HepG2 (cell line): Measurements from ENCODE around the gene LLGL1. TPM values are rescaled to one million over a fixed set of nuclear protein-coding genes. Genes with fewer than 3 reads are reported as not detected.

Source experiments
- AKAP8 ChIP-seq: sonication (generic); formaldehyde crosslinking; IDR thresholded peaks from 2 replicates; pipeline ENCODE4 v1.5.1; 2020; ENCODE audit warnings: mild to moderate bottlenecking, missing genetic modification reagents
- CEBPG ChIP-seq: IDR thresholded peaks from 2 replicates; pipeline ENCODE4 v1.6.1; 2016
- CREB1 ChIP-seq, 2 experiments: fragments of 450-650 bp in 1 of 2; IDR thresholded peaks; 2 replicates each; pipeline ENCODE4 v1.6.1; 2016 to 2017; ENCODE audit warnings: control low read depth in 1 of 2, mild to moderate bottlenecking in 1 of 2, missing compliant biosample characterization in 1 of 2, missing genetic modification characterization in 1 of 2
- HNRNPK ChIP-seq: fragments of 200-400 bp; formaldehyde crosslinking; IDR thresholded peaks from 2 replicates; pipeline ENCODE4 v1.6.1; 2018; ENCODE audit warnings: low read length, low read depth, moderate library complexity, mild to moderate bottlenecking; ENCODE audit not compliant: poor library complexity, severe bottlenecking
- KAT2B ChIP-seq: fragments of 150-350 bp; IDR thresholded peaks from 2 replicates; pipeline ENCODE4 v1.6.1; 2014; ENCODE audit warnings: low read depth, low read length, borderline replicate concordance
- NFRKB ChIP-seq: fragments of 450-650 bp; IDR thresholded peaks from 2 replicates; pipeline ENCODE4 v1.6.1; 2017
- PHF5A ChIP-seq: IDR thresholded peaks from one replicate; pipeline ENCODE4 v1.6.1; 2018; ENCODE audit warnings: low read depth, missing genetic modification reagents; ENCODE audit not compliant: unreplicated experiment
- POLR2A ChIP-seq, 2 experiments: IDR thresholded peaks; 2 replicates each; pipeline ENCODE4 v1.6.1; 2011; ENCODE audit warnings: low read depth in 2 of 2, low read length in 2 of 2, mild to moderate bottlenecking in 1 of 2, moderate library complexity in 1 of 2; ENCODE audit not compliant: insufficient read depth in 1 of 2
- RCOR2 ChIP-seq: IDR thresholded peaks from 2 replicates; pipeline ENCODE4 v1.6.1; 2016; ENCODE audit warnings: missing biosample characterization, missing genetic modification reagents
- U2AF1 ChIP-seq: fragments of 200-400 bp; formaldehyde crosslinking; optimal IDR thresholded peaks from 2 replicates; pipeline ENCODE3; 2017; ENCODE audit warnings: mild to moderate bottlenecking, low read depth, low read length
- ZFP37 ChIP-seq: sonication (generic); formaldehyde crosslinking; IDR thresholded peaks from 2 replicates; pipeline ENCODE4 v1.4.0; 2020; ENCODE audit warnings: missing genetic modification reagents, borderline replicate concordance
- ZFP82 ChIP-seq: sonication (generic); formaldehyde crosslinking; IDR thresholded peaks from 2 replicates; pipeline ENCODE4 v1.5.1; 2020; ENCODE audit warnings: mild to moderate bottlenecking, missing genetic modification reagents, borderline replicate concordance
- ZNF350 ChIP-seq: sonication (generic); formaldehyde crosslinking; IDR thresholded peaks from 2 replicates; pipeline ENCODE4 v1.4.0; 2020; ENCODE audit warnings: mild to moderate bottlenecking, low read depth, missing genetic modification reagents, borderline replicate concordance
- ZNF382 ChIP-seq: sonication (generic); formaldehyde crosslinking; IDR thresholded peaks from 2 replicates; pipeline ENCODE4 v1.5.0; 2020; ENCODE audit warnings: missing genetic modification reagents, mild to moderate bottlenecking, borderline replicate concordance
- ZNF383 ChIP-seq: sonication (generic); formaldehyde crosslinking; IDR thresholded peaks from 2 replicates; pipeline ENCODE4 v1.4.0; 2020; ENCODE audit warnings: missing genetic modification reagents, mild to moderate bottlenecking, borderline replicate concordance
- ZSCAN9 ChIP-seq: IDR thresholded peaks from 2 replicates; pipeline ENCODE4 v1.6.1; 2016; ENCODE audit warnings: borderline replicate concordance
- polyA plus RNA-seq, 8 experiments: library from polyadenylated mRNA; depleted of rRNA in 3 of 8; stranded (reverse) in 7 of 8; unstranded in 1 of 8; fragments of >200 nt; fragmentation: Illumina TruSeq in 4 of 8; extraction: Trizol in 4 of 8; gene quantifications; 2 replicates each; pipeline versions ENCODE4 v1.2.1 to v1.2.3, GENCODE V29; 2011 to 2016; ENCODE audit warnings: low read depth in 4 of 8, missing spikeins in 1 of 8, mixed read lengths in 1 of 8; ENCODE audit not compliant: insufficient read depth in 1 of 8
- total RNA-seq, 5 experiments: library from RNA; depleted of rRNA; stranded (reverse); fragments of >200 nt; fragmentation: Illumina TruSeq; extraction: Trizol; gene quantifications; 2 replicates each; pipeline ENCODE4 v1.2.3, GENCODE V29; 2016; ENCODE audit warnings: low read depth in 1 of 5
- TF ChIP-seq, protein P1 (sequence below): sonication (generic); formaldehyde crosslinking; IDR thresholded peaks from 2 replicates; pipeline ENCODE4 v1.4.0; 2020; ENCODE audit warnings: missing genetic modification reagents, borderline replicate concordance
- TF ChIP-seq, protein P2 (sequence below): IDR thresholded peaks from 2 replicates; pipeline ENCODE4 v1.6.1; 2016; ENCODE audit warnings: mild to moderate bottlenecking
- TF ChIP-seq, protein P3 (sequence below): IDR thresholded peaks from 2 replicates; pipeline ENCODE4 v1.6.1; 2016; ENCODE audit warnings: low read depth, control low read depth
- TF ChIP-seq, protein P4 (sequence below): sonication (generic); formaldehyde crosslinking; IDR thresholded peaks from 2 replicates; pipeline ENCODE4 v1.5.0; 2020; ENCODE audit warnings: mild to moderate bottlenecking, missing genetic modification reagents, borderline replicate concordance

LLGL1 gene
- total and polyA plus RNA-seq, 2 of the 13 experiments (the other 11 are each of a cell fraction or from before 2014, with no cell fraction given), result 15.0 to 15.3 TPM

DNA sequence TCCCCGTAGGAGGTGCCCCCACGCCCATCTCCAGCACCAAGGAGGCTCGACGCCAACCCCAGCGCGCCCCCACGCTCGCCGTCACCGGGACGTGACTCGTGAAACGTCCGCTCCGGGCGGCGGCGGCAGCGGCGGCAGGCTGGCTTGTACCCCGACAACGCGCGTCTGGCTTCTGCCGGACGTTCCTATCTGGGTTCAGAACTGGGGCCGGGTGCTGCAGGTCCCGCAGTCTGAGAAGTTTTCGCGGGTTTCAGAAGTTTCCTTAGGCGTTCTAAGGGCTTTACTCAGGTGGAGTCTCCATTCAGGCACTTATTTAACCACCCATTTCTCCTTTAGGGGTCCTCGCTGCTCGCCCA lies 42.5 kb upstream of the LLGL1 start (continued):
- TF ChIP-seq PHF5A (CRISPR knock-in tag) (no peak), ZFP82 (CRISPR knock-in tag) (no peak), ZNF383 (CRISPR knock-in tag) (0 out of 2 replicates have a peak, but pooled peaks have one; percentile 62), HNRNPK (no peak), ZSCAN9 (no peak), CEBPG (CRISPR knock-in tag) (no peak), U2AF1 (no peak), AKAP8 (CRISPR knock-in tag) (no peak), KAT2B (no peak), ZFP37 (CRISPR knock-in tag) (no peak; the same call in 1 of the 2 replicates), POLR2A (IDR thresholded peaks at IDR 0.05; ENCODE audit: insufficient read depth in 1 of 2, low read depth in 2 of 2, low read length in 2 of 2) (peak; percentile 61 to 70; a peak in 3 of 4 replicates), ZNF350 (CRISPR knock-in tag) (peak; percentile 66; the same call in 1 of the 2 replicates), NFRKB (no peak), CREB1 (IDR thresholded peaks at IDR 0.05) (no peak), CREB1 (CRISPR knock-in tag; IDR thresholded peaks at IDR 0.05) (peak; percentile 89; the same call in 1 of the 2 replicates), ZNF382 (no peak), RCOR2 (CRISPR knock-in tag) (no peak)
- TF ChIP-seq, protein P1, sequence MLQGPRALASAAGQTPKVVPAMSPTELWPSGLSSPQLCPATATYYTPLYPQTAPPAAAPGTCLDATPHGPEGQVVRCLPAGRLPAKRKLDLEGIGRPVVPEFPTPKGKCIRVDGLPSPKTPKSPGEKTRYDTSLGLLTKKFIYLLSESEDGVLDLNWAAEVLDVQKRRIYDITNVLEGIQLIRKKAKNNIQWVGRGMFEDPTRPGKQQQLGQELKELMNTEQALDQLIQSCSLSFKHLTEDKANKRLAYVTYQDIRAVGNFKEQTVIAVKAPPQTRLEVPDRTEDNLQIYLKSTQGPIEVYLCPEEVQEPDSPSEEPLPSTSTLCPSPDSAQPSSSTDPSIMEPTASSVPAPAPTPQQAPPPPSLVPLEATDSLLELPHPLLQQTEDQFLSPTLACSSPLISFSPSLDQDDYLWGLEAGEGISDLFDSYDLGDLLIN, result peak; percentile 67; the same call in 1 of the 2 replicates
- TF ChIP-seq, protein P2, sequence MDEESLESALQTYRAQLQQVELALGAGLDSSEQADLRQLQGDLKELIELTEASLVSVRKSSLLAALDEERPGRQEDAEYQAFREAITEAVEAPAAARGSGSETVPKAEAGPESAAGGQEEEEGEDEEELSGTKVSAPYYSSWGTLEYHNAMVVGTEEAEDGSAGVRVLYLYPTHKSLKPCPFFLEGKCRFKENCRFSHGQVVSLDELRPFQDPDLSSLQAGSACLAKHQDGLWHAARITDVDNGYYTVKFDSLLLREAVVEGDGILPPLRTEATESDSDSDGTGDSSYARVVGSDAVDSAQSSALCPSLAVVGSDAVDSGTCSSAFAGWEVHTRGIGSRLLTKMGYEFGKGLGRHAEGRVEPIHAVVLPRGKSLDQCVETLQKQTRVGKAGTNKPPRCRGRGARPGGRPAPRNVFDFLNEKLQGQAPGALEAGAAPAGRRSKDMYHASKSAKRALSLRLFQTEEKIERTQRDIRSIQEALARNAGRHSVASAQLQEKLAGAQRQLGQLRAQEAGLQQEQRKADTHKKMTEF, result peak; percentile 71
- TF ChIP-seq, protein P3, sequence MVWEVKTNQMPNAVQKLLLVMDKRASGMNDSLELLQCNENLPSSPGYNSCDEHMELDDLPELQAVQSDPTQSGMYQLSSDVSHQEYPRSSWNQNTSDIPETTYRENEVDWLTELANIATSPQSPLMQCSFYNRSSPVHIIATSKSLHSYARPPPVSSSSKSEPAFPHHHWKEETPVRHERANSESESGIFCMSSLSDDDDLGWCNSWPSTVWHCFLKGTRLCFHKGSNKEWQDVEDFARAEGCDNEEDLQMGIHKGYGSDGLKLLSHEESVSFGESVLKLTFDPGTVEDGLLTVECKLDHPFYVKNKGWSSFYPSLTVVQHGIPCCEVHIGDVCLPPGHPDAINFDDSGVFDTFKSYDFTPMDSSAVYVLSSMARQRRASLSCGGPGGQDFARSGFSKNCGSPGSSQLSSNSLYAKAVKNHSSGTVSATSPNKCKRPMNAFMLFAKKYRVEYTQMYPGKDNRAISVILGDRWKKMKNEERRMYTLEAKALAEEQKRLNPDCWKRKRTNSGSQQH (CRISPR knock-in tag), result no peak
- TF ChIP-seq, protein P4, sequence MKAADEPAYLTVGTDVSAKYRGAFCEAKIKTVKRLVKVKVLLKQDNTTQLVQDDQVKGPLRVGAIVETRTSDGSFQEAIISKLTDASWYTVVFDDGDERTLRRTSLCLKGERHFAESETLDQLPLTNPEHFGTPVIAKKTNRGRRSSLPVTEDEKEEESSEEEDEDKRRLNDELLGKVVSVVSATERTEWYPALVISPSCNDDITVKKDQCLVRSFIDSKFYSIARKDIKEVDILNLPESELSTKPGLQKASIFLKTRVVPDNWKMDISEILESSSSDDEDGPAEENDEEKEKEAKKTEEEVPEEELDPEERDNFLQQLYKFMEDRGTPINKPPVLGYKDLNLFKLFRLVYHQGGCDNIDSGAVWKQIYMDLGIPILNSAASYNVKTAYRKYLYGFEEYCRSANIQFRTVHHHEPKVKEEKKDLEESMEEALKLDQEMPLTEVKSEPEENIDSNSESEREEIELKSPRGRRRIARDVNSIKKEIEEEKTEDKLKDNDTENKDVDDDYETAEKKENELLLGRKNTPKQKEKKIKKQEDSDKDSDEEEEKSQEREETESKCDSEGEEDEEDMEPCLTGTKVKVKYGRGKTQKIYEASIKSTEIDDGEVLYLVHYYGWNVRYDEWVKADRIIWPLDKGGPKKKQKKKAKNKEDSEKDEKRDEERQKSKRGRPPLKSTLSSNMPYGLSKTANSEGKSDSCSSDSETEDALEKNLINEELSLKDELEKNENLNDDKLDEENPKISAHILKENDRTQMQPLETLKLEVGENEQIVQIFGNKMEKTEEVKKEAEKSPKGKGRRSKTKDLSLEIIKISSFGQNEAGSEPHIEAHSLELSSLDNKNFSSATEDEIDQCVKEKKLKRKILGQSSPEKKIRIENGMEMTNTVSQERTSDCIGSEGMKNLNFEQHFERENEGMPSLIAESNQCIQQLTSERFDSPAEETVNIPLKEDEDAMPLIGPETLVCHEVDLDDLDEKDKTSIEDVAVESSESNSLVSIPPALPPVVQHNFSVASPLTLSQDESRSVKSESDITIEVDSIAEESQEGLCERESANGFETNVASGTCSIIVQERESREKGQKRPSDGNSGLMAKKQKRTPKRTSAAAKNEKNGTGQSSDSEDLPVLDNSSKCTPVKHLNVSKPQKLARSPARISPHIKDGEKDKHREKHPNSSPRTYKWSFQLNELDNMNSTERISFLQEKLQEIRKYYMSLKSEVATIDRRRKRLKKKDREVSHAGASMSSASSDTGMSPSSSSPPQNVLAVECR (CRISPR knock-in tag), result peak; percentile 60; the same call in 1 of the 2 replicates
